SKM-1 (cell line): Measurements from ENCODE around the gene TLE6.
A peak's percentile ranks its signal among the peaks of the same experiment; 100 is the strongest.
"Not testable (repeated sequence)": the region's sequence is repeated elsewhere in the genome, so short reads cannot be mapped to it uniquely, and the experiment has no call there.

ENCODE experiments used
- DNase-seq: peaks from one replicate; lab custom pipeline; 2025; ENCODE audit not compliant: unreplicated experiment; lab: John Stamatoyannopoulos, UW

The TLE6 gene

GRCh38 chr19:3027292-3027691 lies 49.9 kb downstream of the TLE6 start:
- DNase-seq: no peak

- no peak for DNase-seq
Observed at GRCh38 chr19:3027981-3028304, 50.6 kb downstream of the TLE6 start.

GRCh38 chr19:3028305-3029064 lies 51.1 kb downstream of the TLE6 start:
- no peak for DNase-seq

DNA sequence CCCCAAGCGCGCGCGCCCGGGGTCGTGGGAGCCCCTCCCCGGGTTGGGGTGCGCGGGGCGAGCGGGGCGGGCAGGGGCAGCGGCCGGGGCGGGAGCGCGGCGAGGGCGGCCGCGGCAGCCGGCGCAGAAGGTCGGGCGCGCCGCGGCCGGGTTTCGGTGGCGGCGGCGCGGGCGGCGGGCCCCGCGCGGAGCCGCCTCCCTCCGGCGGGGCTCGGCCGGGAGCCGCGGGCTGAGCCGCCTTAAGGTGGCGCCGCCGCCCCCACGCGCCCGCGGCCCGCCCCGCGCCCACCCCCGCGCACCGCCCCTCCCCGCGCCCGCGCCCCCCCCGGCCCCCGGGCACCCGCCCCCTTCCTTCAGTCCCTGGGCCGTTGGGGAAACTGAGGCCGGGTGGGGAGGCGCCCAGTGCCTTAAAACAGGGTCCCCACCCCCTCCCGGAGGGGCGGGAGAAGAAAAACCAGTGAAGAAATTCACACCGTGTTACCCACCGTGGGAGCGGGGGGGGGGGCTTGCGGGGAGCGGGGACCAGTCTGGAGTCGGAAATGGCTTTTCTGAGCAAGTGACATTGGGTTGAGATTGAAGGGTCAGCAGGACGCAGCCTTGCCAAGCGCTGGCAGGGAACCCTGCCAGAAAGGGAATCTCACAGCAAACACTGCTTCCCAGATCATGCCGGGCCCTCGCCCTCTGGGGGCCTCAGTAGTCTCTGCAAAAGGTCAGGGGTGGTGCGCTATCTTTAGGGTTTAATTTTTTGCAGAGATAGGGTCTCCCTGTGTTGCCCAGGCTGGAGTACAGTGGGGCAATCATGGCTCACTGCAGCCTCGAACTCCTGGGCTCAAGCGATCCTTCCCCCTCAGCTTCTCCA lies 51.9 kb downstream of the TLE6 start, which contains the start of gene TLE2:
Gene TLE2 (minus strand): TSS at position 216 of the 859 bp plus-strand sequence. CDS start 376 bp downstream, outside the sequence.
- no peak for DNase-seq

- no peak for DNase-seq
Observed at GRCh38 chr19:3031607-3031867, 54.2 kb downstream of the TLE6 start.

- no peak for DNase-seq
Observed at GRCh38 chr19:3033595-3034405, 56.4 kb downstream of the TLE6 start.

GRCh38 chr19:3034406-3034655 lies 57.0 kb downstream of the TLE6 start:
- DNase-seq: no peak

DNA sequence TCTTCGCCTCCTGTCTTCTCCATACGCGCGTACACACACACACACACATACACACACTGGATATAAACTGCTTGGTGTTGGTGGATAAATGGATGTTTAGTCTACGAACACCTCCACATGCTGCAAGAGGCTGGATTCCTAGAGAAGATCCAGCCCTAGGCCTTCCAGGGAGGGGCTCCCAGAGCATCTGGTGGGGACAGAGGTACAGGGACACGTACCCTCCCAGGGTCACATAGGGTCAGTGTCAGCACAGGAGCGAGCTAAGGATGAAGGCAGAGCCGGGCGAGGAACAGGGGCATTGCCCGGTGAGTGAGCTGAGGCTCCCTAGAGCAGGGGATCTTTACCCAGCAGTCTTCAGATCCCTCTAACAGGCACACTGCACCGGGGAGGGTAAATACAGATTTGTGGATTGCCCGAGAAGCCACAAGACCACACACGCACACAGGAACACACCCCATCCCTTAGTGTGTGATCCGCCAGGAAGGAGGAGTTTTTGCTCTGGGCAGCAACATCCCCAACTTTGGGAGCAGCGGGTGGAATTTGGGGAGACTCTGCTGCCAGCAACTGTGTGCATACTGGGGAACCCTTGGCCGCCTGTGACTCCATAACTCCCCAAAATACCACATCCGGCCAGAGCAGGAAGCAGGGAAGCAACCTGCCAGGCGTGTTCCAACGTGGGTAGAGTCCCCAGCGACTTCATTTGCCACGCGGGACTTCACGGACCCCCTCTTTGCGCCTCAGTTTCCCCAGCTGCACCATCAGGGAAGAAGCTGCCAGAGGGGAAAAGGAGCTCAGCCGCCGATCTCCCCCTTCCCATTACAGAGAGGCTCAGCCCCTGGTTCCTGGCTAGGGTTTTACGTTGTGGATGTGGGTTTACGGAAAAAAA lies 57.5 kb downstream of the TLE6 start:
- peak; percentile 45 for DNase-seq

- peak; percentile 94 for DNase-seq
Observed at GRCh38 chr19:3035542-3036118, 58.3 kb downstream of the TLE6 start.

DNA sequence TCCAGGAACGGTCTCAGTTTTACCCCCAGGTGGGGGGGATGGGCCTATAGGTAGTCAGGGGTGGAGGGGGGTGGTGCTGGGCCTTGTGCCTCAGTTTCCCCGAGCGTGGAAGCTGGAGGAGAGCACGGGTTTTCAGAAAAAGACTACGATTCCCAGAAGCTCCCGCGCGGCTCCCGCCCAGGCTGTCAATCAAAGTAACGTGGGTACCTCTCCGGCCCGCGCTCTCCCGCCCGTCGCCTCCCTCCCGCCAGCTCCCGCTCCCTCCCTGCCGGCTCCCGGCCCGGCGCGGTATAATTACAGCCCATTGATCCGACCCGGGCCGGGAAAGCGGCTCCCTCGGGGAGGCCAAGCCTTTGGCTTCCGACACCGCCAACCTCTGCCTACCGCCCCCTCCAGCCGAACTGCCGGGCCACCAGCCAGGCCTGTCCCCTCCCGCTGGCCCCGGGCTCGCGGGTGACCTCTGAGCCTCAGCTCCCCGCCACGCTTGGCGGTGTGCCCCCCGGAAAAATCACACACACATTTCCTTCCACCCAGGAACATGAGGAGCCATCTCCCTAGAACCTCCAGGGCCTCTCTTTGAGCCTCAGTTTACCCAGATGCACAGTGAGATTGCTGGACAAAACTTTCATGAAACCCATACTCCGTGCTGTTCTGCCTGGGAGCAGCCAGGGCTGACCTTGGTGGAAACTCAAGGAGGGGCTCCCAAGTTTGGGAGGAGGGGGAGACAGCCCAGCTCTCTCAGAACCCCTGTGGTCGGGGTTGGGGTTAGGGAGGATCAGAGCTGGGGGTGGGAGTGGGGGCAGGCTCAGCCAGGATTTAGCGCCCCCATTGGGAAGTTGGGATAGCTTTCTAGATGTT lies 59.0 kb downstream of the TLE6 start:
- peak; percentile 93 for DNase-seq

GRCh38 chr19:3036977-3037544 lies 59.7 kb downstream of the TLE6 start:
- DNase-seq: not testable (repeated sequence)

- DNase-seq: no peak
Observed at GRCh38 chr19:3038214-3038613, 60.9 kb downstream of the TLE6 start.

- DNase-seq: no peak
Observed at GRCh38 chr19:3039125-3039524, 61.8 kb downstream of the TLE6 start.

- no peak for DNase-seq
Observed at GRCh38 chr19:3039641-3040077, 62.3 kb downstream of the TLE6 start.

DNA sequence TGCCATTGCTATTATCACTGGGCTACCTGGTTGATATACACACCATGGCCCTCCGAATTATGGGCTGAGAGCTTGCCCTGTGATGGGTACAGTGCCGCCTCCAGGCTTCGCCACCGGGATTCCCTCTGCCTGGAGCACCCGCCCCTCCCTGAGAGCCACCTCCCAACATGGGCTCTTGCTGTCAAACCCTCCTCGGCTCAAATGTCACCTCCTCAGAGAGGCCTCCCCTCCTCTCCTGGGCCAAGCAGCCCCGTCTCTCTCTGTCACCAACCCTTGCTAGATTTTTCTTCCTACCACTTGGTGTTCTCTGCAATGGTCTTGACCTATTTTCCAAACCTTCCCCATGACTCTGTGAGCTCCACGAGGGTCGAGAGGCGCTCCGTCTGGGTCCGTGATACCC lies 64.0 kb downstream of the TLE6 start:
- DNase-seq: no peak

DNA sequence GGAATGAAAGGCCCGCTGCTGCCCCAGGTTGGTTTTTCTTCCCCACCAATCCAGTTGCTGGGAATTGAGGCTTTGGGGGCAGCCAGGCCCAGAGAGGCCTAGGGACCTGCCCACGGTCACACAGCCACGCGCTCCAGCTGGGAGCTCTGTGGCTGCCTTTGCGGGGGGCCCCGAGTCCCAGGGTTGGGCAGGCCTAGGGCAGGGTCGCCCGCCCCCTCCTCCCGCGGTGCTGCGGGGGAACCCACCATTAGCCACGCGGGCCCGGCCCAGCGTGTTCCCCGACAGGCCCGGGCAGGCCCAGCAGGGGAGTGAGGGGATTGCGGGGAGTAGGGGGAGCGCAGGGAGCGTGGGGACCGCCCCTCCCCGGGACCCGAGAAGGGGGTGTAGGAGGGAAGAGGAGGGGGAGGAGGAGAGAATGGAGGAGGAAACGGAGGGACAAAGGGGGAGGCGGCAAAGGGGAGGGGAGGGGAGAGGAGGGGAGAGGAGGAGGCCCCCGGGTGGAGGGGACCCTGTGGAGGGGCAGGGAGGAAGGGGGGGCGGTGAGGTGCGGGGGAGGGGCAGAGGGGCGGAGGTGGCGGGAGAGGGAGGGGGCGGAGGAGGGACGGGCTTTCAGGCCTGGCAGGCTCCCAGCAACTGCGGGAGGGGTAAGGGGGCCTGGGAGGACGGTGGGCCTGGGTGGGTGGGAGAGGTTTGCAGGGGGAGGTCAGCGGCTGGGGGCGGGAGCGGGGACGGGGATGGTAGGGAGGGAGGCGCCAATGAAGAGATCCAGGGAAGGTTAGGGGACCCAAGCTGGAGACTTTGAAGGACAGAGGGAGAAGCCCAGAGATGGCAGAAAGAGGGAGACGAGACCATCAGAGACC lies 64.6 kb downstream of the TLE6 start:
- no peak for DNase-seq

DNA sequence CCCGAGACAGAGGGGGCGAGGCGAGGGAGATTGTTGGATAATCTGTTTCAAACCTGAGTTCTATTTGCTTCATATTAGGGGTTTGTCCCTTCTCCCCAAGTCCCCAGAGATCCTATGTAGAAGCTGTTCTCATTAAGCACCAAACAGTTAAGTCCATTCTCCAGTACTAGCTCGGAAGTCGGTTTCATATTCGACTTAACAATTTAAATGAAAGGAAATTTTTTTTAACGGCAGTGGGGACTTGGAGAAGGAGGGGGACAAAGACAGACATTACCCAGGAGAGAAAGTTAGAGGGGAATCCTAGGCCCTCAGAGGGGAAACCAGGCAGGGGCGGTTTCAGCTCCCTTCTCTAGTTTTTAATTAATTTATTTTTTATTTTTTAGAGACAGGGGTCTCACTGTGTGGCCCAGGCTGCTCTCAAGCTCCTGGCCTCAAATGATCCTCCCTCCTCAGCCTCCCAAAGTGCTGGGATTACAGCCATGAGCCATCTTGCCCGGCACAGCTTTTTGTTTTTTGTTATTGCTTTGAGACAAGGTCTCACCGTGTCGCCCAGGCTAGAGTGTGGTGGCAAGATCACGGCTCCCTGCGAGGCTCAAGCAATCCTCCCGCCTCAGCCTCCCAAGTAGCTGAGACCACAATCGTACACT lies 65.4 kb downstream of the TLE6 start:
- no peak for DNase-seq
